AG04449 (cell line): ENCODE results near the gene ACTR6.

ENCODE experiments used
- CTCF ChIA-PET: fragments of 350-600 bp; formaldehyde crosslinking; extraction: SDS; loops from one replicate; lab custom pipeline; 2021; ENCODE audit warnings: antibody characterized with exemption; lab: Yijun Ruan, JAX
- POLR2A ChIA-PET: fragments of 400-600, 350-600 bp; formaldehyde crosslinking; extraction: SDS; loops from one replicate; lab custom pipeline; 2020; ENCODE audit warnings: antibody characterized with exemption, inconsistent platforms; lab: Yijun Ruan, JAX
- DNase-seq: peaks from one replicate; pipeline ENCODE4 v3.0.0-alpha.2; 2010; ENCODE audit warnings: low read depth, low spot score
- H3K4me3 ChIP-seq: 2 replicates; pipeline ENCODE4 v1.5.1; 2011; ENCODE audit warnings: low read depth, mild to moderate bottlenecking, control low read depth, low read length
- TF ChIP-seq, protein P1 (sequence below): IDR thresholded peaks from one replicate; pipeline ENCODE4 v1.5.1; 2011; ENCODE audit warnings: mild to moderate bottlenecking, moderate library complexity, low read length, control low read depth, inconsistent platforms; ENCODE audit not compliant: insufficient read depth; ENCODE audit errors: missing control alignments

ACTR6 gene

DNA sequence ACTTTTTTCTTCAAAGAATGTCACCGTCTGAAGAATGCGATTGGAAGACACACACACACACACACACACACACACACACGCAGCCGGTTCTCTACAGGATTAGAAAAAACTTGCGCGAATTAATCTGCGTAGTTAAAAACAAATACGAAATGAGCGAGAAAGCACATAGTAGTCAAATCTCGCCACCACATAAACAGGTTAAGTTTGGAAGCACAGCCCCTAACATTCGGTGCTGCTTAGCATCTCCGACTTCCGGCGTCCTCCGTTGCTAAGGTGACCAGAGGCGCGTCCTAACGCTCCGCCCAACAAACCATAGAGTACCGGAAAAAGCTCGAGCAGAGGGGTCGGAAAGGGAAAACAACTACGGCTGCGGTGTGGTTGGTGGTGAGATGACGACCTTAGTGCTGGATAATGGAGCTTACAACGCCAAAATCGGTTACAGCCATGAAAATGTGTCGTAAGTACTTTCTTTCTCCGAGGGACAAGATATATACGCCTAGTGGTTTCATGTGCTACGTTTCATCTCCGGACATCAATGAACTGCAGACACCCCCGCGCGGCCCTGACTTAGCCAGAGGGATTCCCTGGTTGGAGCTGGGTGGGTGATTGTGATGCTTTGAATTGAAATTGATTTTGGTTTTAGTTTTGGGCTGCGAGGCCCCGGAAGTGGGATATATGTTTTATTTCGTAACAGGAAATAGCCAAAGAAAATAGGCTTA lies at the start of gene ACTR6:
Gene ACTR6 (plus strand): TSS at position 353 of the 719 bp plus-strand sequence. CDS start 37 bp downstream, at position 390.
- TF ChIP-seq, protein P1, sequence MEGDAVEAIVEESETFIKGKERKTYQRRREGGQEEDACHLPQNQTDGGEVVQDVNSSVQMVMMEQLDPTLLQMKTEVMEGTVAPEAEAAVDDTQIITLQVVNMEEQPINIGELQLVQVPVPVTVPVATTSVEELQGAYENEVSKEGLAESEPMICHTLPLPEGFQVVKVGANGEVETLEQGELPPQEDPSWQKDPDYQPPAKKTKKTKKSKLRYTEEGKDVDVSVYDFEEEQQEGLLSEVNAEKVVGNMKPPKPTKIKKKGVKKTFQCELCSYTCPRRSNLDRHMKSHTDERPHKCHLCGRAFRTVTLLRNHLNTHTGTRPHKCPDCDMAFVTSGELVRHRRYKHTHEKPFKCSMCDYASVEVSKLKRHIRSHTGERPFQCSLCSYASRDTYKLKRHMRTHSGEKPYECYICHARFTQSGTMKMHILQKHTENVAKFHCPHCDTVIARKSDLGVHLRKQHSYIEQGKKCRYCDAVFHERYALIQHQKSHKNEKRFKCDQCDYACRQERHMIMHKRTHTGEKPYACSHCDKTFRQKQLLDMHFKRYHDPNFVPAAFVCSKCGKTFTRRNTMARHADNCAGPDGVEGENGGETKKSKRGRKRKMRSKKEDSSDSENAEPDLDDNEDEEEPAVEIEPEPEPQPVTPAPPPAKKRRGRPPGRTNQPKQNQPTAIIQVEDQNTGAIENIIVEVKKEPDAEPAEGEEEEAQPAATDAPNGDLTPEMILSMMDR, result no peak
- ChIA-PET POLR2A (interaction anchor here (0.8 to 0.9 kb wide), 2 partner anchors 61 to 67 kb away, joined by 3 to 5 read pairs; no protein-coding TSS in a partner anchor), CTCF (interaction anchor here (1.3 to 1.9 kb wide), 5 partner anchors 8 to 354 kb away, joined by 3 to 6 read pairs (median 4); no protein-coding TSS in a partner anchor)
- peak; percentile 68 for DNase-seq
- H3K4me3 ChIP-seq, result peak within 1 kb of the TSS; percentile 83

DNA sequence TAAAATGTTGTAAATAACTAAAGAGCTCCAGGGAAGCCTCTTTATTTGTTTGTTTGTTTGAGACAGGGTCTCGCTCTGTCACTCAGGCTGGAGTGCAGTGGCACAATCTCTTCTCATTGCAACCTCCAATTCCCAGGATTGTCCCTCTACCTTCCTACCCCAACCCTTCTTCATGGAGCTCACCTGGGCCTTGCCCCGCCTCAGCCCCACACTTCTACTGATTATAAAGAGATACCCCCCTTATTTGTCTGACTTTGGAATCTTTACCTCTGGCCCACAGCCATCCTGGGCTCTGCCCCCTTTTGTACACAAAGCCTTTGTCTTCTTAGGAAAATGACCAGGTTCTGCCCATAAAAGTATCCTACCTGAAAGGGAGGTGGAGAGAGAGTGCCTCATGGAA lies 48.8 kb upstream of the ACTR6 start:
- CTCF ChIA-PET, result interaction anchor here (1.0 kb wide), 1 partner anchor 11 kb away, joined by 4 read pairs; no protein-coding TSS in a partner anchor
- no peak overlapping the region for H3K4me3 ChIP-seq
- POLR2A ChIA-PET, result no interaction called here
- DNase-seq, result no peak
- TF ChIP-seq, protein P1, result no peak

DNA sequence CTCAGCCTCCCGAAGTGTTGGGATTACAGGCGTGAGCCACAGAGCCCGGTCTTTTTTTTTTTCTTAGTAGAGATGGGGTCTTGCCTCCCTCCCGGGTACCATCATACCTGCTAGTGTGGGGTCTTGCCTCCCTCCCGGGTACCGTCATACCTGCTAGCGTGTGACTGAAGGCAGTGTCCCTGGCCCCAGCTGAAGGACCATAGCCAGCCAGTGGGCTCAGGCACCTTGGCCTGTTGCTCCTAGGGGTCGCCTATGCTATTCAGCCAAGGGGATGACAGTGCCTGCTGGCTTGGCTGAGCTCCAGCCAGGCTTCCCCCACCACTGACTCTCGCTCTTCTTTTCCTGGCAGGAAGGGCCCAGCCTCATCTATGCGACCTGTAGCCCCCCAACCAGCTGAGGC lies 47.5 kb upstream of the ACTR6 start:
- TF ChIP-seq, protein P1, result no peak
- POLR2A ChIA-PET, result no interaction called here
- CTCF ChIA-PET, result interaction anchor here (2.9 to 4.3 kb wide), 3 partner anchors 8 to 14 kb away, joined by 16 to 52 read pairs (median 39); no protein-coding TSS in a partner anchor
- no peak overlapping the region for H3K4me3 ChIP-seq
- no peak for DNase-seq

DNA sequence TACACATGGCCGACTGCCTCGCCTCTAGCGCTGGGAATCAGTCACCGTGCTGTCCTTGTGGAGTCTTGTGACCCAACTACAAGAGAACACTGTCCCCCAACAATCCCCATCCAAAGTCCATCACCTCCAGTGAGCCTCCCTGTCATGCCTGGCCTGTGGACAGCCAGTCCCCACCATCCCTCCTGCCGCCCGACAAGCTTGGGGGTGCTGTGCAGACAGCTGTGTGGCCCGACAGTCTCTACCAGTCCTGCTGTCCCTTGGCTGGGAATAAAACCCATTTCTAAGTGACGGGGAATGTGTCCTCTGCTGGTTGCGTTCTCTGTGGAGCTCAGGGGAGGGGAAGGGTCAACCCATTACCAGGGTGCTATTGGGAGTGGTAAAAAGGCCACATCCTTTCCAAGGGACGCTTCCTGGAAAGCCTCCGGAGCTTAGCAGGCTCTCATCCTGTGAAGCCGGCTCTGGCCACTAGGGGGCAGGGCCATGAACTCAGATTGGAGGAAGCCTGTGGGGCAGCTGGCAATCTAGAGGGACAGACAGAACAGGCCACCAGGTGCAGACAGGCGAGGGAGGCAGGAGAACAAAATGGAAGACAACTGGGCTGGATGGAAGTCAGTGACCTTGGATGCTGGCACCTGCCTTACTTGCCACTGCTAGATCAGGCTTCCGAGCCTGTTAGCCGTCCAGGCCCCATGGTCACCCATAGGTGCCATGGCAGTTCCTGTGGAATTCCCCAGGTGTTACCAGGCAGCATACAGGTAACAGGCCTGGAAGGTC lies 46.0 kb upstream of the ACTR6 start:
- no peak overlapping the region for H3K4me3 ChIP-seq
- TF ChIP-seq, protein P1, result peak; percentile 82
- CTCF ChIA-PET, result interaction anchor here (0.6 to 4.3 kb wide), 18 partner anchors 10 to 420 kb away, joined by 3 to 52 read pairs (median 4); no protein-coding TSS in a partner anchor
- POLR2A ChIA-PET, result no interaction called here
- DNase-seq, result no peak

DNA sequence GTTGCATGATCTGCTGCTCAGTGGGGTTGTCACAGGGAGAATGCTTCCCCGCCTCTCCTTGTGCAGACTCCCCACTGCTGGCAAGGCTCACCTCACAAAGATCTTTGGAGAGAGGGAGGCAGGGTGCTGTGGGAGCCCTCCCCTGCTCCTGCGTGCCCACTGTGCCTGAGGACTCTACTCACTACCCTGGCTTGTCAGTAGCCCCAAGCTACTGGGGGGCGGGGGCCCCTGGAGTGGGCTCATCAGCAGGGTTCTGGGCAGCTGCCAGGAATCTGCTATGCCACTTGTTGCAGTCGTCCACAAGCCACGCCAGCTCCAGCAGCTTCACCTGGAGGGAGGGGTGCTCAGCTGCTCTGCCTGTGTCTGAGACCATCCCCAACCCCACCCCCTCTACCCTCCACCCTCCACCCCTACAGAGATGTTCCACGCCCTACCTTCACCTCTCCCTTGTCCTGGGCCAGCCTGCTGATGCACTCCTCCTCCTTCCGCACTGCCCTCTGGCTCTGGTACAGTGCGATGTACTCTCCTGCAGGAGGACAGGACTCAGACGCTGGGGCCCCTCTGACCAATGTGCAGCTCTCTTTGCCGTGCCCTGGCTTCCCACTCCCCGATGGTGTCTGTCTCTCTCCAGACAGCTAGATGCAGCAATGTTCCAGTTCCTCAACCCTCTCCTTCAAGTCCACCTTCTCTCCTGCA lies 43.7 kb upstream of the ACTR6 start:
- CTCF ChIA-PET, result interaction anchor here (2.3 to 4.3 kb wide), 2 partner anchors 8 to 17 kb away, joined by 5 to 52 read pairs; no protein-coding TSS in a partner anchor
- H3K4me3 ChIP-seq, result no peak overlapping the region
- TF ChIP-seq, protein P1, result no peak
- POLR2A ChIA-PET, result no interaction called here
- DNase-seq, result no peak
